Calu3 (cell line): Measurements from ENCODE around the gene TMEM273. TPM values are rescaled to one million over a fixed set of nuclear protein-coding genes. Genes with fewer than 3 reads are reported as not detected.

Experiments
- BruUV-seq: library from RNA; stranded (reverse); fragments of 400-500 nt; replicated peaks from 2 replicates; lab custom pipeline; 2021; lab: Mats Ljungman, UMichigan
- CTCF ChIA-PET: fragments of 300-600 bp; sonication (Branson Sonifier 250); formaldehyde crosslinking; loops from one replicate; lab custom pipeline; 2022; ENCODE audit warnings: antibody characterized with exemption; lab: Charles Lee
- DNase-seq: peaks from one replicate; pipeline ENCODE4 v3.0.0; 2022
- H3K27ac Mint-ChIP-seq: one replicate; pipeline ENCODE4 v1.8.0; 2022; ENCODE audit warnings: mixed read lengths; ENCODE audit not compliant: unreplicated experiment
- H3K27me3 Mint-ChIP-seq: one replicate; pipeline ENCODE4 v1.8.0; 2022; ENCODE audit warnings: mixed read lengths; ENCODE audit not compliant: unreplicated experiment
- H3K36me3 Mint-ChIP-seq: one replicate; pipeline ENCODE4 v1.8.0; 2022; ENCODE audit warnings: mild to moderate bottlenecking, moderate library complexity, mixed read lengths; ENCODE audit not compliant: insufficient read depth, unreplicated experiment
- H3K4me1 Mint-ChIP-seq: one replicate; pipeline ENCODE4 v1.8.0; 2022; ENCODE audit warnings: mild to moderate bottlenecking, low read depth, mixed read lengths; ENCODE audit not compliant: unreplicated experiment
- H3K4me3 Mint-ChIP-seq: one replicate; pipeline ENCODE4 v1.8.0; 2022; ENCODE audit warnings: mild to moderate bottlenecking, low read depth, moderate library complexity, mixed read lengths; ENCODE audit not compliant: unreplicated experiment
- H3K9me3 Mint-ChIP-seq: one replicate; pipeline ENCODE4 v1.8.0; 2022; ENCODE audit warnings: low read depth, mixed read lengths; ENCODE audit not compliant: unreplicated experiment
- intact Hi-C: fragments of 100-400 bp; cut with micrococcal nuclease; formaldehyde crosslinking; loops from one replicate; pipeline ENCODE4 v1.10.0; 2022; ENCODE audit not compliant: unreplicated experiment
- total RNA-seq: library from RNA; stranded (reverse); gene quantifications from 2 replicates; pipeline ENCODE4 v1.2.3, GENCODE V29; 2022
- TF ChIP-seq, protein P1 (sequence below): fragments of 200-600 bp; IDR thresholded peaks from one replicate; pipeline ENCODE4 v1.8.0; 2022; ENCODE audit warnings: antibody characterized with exemption; ENCODE audit not compliant: unreplicated experiment

TMEM273 gene
- total RNA-seq, 1 experiment from 2014 or later: not detected

DNA sequence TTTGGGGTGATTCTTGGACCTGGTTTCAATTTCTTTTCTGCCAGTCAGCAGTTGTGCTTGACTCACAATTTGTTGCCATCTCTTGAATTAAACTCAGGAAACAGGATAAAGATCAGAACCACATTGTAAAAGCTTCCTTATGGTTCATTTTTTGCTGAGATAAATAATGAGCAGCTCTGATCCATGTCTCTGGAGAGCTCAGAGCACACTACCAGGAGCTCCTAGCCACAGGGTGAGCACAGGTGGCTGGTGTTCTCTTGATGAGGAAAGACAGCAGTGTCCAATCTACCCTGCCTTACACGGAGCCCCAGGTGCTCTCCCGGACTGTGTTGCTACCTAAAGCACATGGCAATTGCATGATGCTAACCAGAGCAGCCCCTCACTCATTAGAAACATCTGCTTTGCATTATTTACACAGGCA lies 37.2 kb downstream of the TMEM273 start:
- CTCF ChIA-PET: no interaction called here
- intact Hi-C loops: no loop called here
- H3K27me3 Mint-ChIP-seq: peaks cover 93% of the 10 kb centered on the region
- BruUV-seq: no TSS peak
- no peak for DNase-seq
- no peaks in the 10 kb centered on the region for H3K4me1 Mint-ChIP-seq
- H3K36me3 Mint-ChIP-seq: no peaks in the 10 kb centered on the region
- H3K4me3 Mint-ChIP-seq: no peak overlapping the region
- H3K27ac Mint-ChIP-seq: no peak overlapping the region
- TF ChIP-seq, protein P1, sequence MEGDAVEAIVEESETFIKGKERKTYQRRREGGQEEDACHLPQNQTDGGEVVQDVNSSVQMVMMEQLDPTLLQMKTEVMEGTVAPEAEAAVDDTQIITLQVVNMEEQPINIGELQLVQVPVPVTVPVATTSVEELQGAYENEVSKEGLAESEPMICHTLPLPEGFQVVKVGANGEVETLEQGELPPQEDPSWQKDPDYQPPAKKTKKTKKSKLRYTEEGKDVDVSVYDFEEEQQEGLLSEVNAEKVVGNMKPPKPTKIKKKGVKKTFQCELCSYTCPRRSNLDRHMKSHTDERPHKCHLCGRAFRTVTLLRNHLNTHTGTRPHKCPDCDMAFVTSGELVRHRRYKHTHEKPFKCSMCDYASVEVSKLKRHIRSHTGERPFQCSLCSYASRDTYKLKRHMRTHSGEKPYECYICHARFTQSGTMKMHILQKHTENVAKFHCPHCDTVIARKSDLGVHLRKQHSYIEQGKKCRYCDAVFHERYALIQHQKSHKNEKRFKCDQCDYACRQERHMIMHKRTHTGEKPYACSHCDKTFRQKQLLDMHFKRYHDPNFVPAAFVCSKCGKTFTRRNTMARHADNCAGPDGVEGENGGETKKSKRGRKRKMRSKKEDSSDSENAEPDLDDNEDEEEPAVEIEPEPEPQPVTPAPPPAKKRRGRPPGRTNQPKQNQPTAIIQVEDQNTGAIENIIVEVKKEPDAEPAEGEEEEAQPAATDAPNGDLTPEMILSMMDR: no peak
- no peaks in the 10 kb centered on the region for H3K9me3 Mint-ChIP-seq

DNA sequence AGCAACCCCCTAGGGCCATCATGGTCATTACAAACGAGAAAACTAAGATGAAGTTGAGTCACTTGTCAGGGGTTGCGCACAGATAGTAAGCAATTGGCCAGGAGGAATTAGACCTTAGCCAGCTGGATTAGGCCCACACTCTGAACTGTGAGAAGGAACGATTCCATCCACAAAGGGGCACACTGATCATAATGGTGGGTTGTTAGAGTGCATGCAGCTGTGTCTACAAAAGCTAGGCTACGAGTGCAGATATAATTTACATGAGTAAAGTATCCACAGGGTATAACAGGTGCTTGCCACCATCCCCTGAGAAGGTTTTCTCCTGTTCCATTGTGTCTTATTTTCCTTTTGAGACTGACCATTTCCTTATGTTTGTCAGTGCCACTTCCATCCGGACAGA lies 37.8 kb downstream of the TMEM273 start:
- TF ChIP-seq, protein P1: no peak
- Mint-ChIP-seq H3K4me3 (no peak overlapping the region), H3K4me1 (no peaks in the 10 kb centered on the region), H3K36me3 (no peaks in the 10 kb centered on the region), H3K27ac (no peak overlapping the region), H3K27me3 (peaks cover 93% of the 10 kb centered on the region), H3K9me3 (no peaks in the 10 kb centered on the region)
- no TSS peak for BruUV-seq
- no peak for DNase-seq
- intact Hi-C loops: no loop called here
- CTCF ChIA-PET: no interaction called here

DNA sequence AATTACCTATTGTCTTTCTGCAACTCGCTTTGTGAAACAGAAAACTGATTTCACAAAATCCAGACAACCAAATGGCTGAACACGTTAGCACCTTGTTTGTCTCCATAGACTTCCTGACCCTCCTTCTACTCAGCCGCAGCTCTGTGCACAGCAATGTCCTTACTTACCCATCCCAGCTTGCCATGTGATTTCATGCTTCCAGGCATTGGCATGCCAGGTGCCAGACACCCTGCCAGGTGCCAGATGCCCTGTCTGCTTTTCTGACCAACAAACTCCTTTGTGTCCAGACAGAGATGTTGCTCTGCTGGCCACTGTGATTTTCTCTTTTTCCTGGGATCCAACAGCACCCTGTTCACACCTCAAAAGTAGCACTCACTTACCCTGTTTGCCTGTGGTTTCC lies 38.3 kb downstream of the TMEM273 start:
- H3K4me1 Mint-ChIP-seq: no peaks in the 10 kb centered on the region
- no TSS peak for BruUV-seq
- intact Hi-C loops: no loop called here
- CTCF ChIA-PET: no interaction called here
- TF ChIP-seq, protein P1: no peak
- H3K4me3 Mint-ChIP-seq: no peak overlapping the region
- H3K27me3 Mint-ChIP-seq: peaks cover 93% of the 10 kb centered on the region
- no peak for DNase-seq
- no peak overlapping the region for H3K27ac Mint-ChIP-seq
- no peaks in the 10 kb centered on the region for H3K36me3 Mint-ChIP-seq
- H3K9me3 Mint-ChIP-seq: no peaks in the 10 kb centered on the region

DNA sequence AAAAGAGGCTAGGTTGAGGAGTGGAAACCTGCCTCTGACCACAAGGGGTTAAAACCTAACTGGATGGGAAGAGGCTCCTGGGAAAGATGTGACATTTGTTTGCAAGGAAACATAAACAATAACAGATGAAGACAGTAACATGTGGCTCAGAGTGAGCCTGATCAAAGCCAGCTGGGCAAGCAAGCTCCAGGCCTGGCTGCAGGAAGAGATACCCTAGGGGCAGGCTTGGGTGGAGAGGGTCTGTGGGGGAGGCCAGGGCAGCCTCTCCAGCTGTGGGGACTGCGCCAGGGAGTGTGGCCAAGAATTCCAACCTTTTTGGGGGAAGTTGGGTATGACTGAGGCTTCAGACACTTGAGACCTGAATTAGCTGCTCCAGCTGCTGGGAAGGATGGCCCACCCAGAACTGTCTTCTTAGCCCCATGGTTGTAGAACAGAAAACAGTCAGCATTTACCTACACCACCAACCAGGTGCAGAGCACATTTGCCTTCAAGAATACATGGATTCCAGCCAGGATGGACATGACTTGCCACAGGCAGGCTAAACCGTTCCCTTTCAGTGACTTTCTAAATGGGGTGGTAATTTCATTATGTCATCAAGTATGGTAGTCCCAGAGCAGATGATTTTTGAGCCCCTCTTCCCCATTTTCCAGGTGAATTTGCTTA lies 44.0 kb downstream of the TMEM273 start:
- TF ChIP-seq, protein P1: no peak
- CTCF ChIA-PET: no interaction called here
- BruUV-seq: no TSS peak
- Mint-ChIP-seq H3K36me3 (no peaks in the 10 kb centered on the region), H3K27ac (no peak overlapping the region), H3K9me3 (no peaks in the 10 kb centered on the region), H3K27me3 (peaks cover 87% of the 10 kb centered on the region), H3K4me3 (no peak overlapping the region), H3K4me1 (no peaks in the 10 kb centered on the region)
- DNase-seq: no peak
- intact Hi-C loops: no loop called here
